Loucy (cell line): ENCODE results near the gene CST9L.

Experiments used
- EZH2phosphoT487 ChIP-seq: fragments of 200-600 bp; IDR thresholded peaks from 2 replicates; pipeline ENCODE4 v1.6.1; 2018; ENCODE audit warnings: antibody characterized with exemption, mild to moderate bottlenecking, moderate library complexity, borderline replicate concordance
- TF ChIP-seq, protein P1 (sequence below): fragments of 200-600 bp; sonication (generic); conservative IDR thresholded peaks from 2 replicates; pipeline ENCODE4 v1.5.1; 2014; ENCODE audit warnings: mild to moderate bottlenecking, antibody characterized with exemption, low read length

DNA sequence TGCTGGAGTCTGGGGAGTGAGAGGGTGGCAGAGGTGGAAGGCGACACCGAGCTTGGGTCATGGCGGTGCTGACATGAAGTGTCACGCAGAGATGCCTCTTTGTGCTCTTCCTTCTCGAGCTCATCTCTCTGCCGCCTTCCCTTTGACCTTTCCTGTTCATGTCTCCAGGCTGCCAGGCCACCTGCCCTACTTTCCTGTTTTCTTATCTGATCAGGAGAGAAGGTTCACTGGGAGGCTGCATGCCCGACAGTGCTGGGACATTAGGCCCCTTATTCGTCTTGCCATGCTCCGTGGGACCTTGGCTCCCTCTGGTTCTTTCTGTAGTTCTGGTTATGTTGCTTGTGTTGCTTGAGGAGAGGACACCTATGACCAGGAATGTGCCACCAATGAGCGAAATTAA is 44.1 kb downstream of the CST9L start:
- TF ChIP-seq, protein P1, sequence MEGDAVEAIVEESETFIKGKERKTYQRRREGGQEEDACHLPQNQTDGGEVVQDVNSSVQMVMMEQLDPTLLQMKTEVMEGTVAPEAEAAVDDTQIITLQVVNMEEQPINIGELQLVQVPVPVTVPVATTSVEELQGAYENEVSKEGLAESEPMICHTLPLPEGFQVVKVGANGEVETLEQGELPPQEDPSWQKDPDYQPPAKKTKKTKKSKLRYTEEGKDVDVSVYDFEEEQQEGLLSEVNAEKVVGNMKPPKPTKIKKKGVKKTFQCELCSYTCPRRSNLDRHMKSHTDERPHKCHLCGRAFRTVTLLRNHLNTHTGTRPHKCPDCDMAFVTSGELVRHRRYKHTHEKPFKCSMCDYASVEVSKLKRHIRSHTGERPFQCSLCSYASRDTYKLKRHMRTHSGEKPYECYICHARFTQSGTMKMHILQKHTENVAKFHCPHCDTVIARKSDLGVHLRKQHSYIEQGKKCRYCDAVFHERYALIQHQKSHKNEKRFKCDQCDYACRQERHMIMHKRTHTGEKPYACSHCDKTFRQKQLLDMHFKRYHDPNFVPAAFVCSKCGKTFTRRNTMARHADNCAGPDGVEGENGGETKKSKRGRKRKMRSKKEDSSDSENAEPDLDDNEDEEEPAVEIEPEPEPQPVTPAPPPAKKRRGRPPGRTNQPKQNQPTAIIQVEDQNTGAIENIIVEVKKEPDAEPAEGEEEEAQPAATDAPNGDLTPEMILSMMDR, result no peak
- TF ChIP-seq EZH2phosphoT487, result no peak
